ENCODE data around the gene XBP1. TPM values are rescaled to one million over a fixed set of nuclear protein-coding genes. Genes with fewer than 3 reads are reported as not detected.

Gene XBP1
- total and polyA plus RNA-seq, 2 of the 4 experiments (the other 2 are of a cell fraction): 95.0 to 223 TPM

- TF ChIP-seq NFE2L2 (IDR thresholded peaks at IDR 0.05; ENCODE audit: low read depth, low read length): no peak
- no peak for TF ChIP-seq MXI1 (IDR thresholded peaks at IDR 0.05; ENCODE audit: borderline replicate concordance, low read depth, low read length)
Observed at GRCh38 chr22:28829358-28830181, 29.2 kb upstream of the XBP1 start (continued).

DNA sequence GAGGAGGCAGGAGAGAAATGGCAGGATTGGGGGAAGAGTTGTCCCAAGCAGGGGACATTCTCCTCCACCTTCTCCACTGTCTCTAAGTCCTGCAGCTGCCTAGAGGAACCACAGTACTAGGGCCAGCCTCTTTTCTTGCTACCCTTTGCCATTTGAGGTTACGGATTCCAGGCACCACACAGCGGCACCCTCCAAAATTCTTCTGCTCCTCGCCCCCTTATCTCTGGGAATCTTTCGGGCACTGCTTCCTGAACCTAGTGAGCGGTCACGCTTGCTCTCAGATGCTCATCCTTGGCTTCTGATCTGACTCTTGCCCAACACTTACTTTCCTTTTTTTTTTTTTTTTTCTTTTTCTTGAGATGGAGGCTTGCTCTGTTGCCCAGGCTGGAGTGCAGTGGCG lies 26.6 kb upstream of the XBP1 start:
- TF ChIP-seq CEBPB (IDR thresholded peaks at IDR 0.05; ENCODE audit: low read depth, low read length) (no peak), MAZ (IDR thresholded peaks at IDR 0.05; ENCODE audit: borderline replicate concordance, low read depth, low read length) (no peak), MXI1 (IDR thresholded peaks at IDR 0.05; ENCODE audit: borderline replicate concordance, low read depth, low read length) (no peak), RCOR1 (IDR thresholded peaks at IDR 0.05; ENCODE audit: insufficient replicate concordance, low read length) (no peak), RFX5 (IDR thresholded peaks at IDR 0.05; ENCODE audit: low read depth, low read length) (no peak), BHLHE40 (IDR thresholded peaks at IDR 0.05; ENCODE audit: low read depth, low read length) (no peak), CTCF (conservative IDR thresholded peaks at IDR 0.05; ENCODE audit: low read depth, low read length) (no peak), RAD21 (IDR thresholded peaks at IDR 0.05; ENCODE audit: low read length) (no peak), FOS (IDR thresholded peaks at IDR 0.05; ENCODE audit: low read depth, low read length) (no peak), SMC3 (IDR thresholded peaks at IDR 0.05; ENCODE audit: low read depth, low read length) (no peak), MAFK (IDR thresholded peaks at IDR 0.05; ENCODE audit: low read depth, low read length) (no peak), CHD1 (IDR thresholded peaks at IDR 0.05; ENCODE audit: low read depth, low read length) (no peak)
- TF ChIP-seq, protein P1, sequence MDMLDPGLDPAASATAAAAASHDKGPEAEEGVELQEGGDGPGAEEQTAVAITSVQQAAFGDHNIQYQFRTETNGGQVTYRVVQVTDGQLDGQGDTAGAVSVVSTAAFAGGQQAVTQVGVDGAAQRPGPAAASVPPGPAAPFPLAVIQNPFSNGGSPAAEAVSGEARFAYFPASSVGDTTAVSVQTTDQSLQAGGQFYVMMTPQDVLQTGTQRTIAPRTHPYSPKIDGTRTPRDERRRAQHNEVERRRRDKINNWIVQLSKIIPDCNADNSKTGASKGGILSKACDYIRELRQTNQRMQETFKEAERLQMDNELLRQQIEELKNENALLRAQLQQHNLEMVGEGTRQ (IDR thresholded peaks at IDR 0.05; ENCODE audit: low read depth, low read length): no peak
- dilution Hi-C loops (cut with HindIII; ENCODE audit: low sequenced_read_pairs, unreplicated experiment): no loop called here
- DNase-seq (no peak), ATAC-seq (ENCODE audit: low read depth) (no peak)
- no peak overlapping the region for H3K4me3 ChIP-seq (ENCODE audit: insufficient read depth, low read depth, low read length)
- H2BK120ac ChIP-seq (ENCODE audit: low read depth, low read length): no peak overlapping the region
- H3K18ac ChIP-seq (ENCODE audit: low read depth, low read length): no peak overlapping the region
- no peak overlapping the region for H4K8ac ChIP-seq (ENCODE audit: low read depth in 2 of 2, low read length in 2 of 2)
- no peak overlapping the region for H2AK9ac ChIP-seq (replicated peaks; ENCODE audit: low read depth, low read length, poor library complexity)
- H3K9me1 ChIP-seq (ENCODE audit: insufficient read depth, low read length): no peaks in the 10 kb centered on the region
- H3K23ac ChIP-seq (ENCODE audit: low read depth, low read length): no peak overlapping the region
- no TSS peak for BruUV-seq (replicated peaks)
- 100% methylated on average over 1 of the region's 7 CpGs; no CpG with 5 or more reads in 1 of the 2 experiments for WGBS, 2 experiments (ENCODE audit: extremely low coverage in 2 of 2, insufficient read length in 1 of 2)
- H4K5ac ChIP-seq (ENCODE audit: low read depth, low read length): no peak overlapping the region
- in situ Hi-C loops (cut with MboI; ENCODE audit: low sequenced_read_pairs): loop anchor here (5.0 to 10.0 kb wide), 2 partner anchors 225 to 802 kb away; no protein-coding TSS in a partner anchor
- H3K27ac ChIP-seq (ENCODE audit: insufficient read depth, low read length): no peak overlapping the region
- no peaks in the 10 kb centered on the region for H3K79me1 ChIP-seq (ENCODE audit: low read depth in 1 of 2, low read length in 2 of 2)
- H3K27me3 ChIP-seq (ENCODE audit: control insufficient read depth, insufficient read depth, low read length): no peaks in the 10 kb centered on the region
- H3K4ac ChIP-seq (ENCODE audit: low read depth, low read length): no peak overlapping the region
- no peaks in the 10 kb centered on the region for H3K9me3 ChIP-seq (ENCODE audit: control insufficient read depth, insufficient read depth, low read length)
- H3K36me3 ChIP-seq (ENCODE audit: control insufficient read depth, insufficient read depth, low read length): no peaks in the 10 kb centered on the region
- H3K4me1 ChIP-seq (ENCODE audit: control insufficient read depth, insufficient read depth, low read length): no peaks in the 10 kb centered on the region
- no peak overlapping the region for H3K56ac ChIP-seq (ENCODE audit: extremely low read depth, insufficient read depth, low read length)
- no peak overlapping the region for H2BK20ac ChIP-seq (ENCODE audit: low read depth, low read length)
- H4K20me1 ChIP-seq (ENCODE audit: insufficient read depth, low read length): peaks cover 7% of the 10 kb centered on the region; the same call in 1 of the 2 replicates
- no peak overlapping the region for H3K14ac ChIP-seq (replicated peaks; ENCODE audit: low read depth, low read length)
- intact Hi-C loops (cut with micrococcal nuclease): no loop called here
- CTCF ChIA-PET: no interaction called here
- no peak overlapping the region for H3K9ac ChIP-seq (ENCODE audit: low read depth, low read length)
- POLR2A ChIA-PET (ENCODE audit: unreplicated experiment): no interaction called here
- H4K91ac ChIP-seq (ENCODE audit: insufficient read depth, low read depth, low read length): no peak overlapping the region
- H2BK5ac ChIP-seq (ENCODE audit: low read depth, low read length, poor library complexity, severe bottlenecking): no peak overlapping the region
- H2AFZ ChIP-seq (replicated peaks; ENCODE audit: low read length, poor library complexity): no peak overlapping the region
- H2BK15ac ChIP-seq (ENCODE audit: low read depth, low read length): no peak overlapping the region
- H2AK5ac ChIP-seq (ENCODE audit: low read depth, low read length): no peak overlapping the region
- H3K4me2 ChIP-seq (ENCODE audit: low read depth, low read length): no peak overlapping the region
